ENCODE measurements around the gene ZNF335. TPM values are rescaled to one million over a fixed set of nuclear protein-coding genes. Genes with fewer than 3 reads are reported as not detected.
A peak's percentile ranks its signal among the peaks of the same experiment; 100 is the strongest.

Gene ZNF335, protein sequence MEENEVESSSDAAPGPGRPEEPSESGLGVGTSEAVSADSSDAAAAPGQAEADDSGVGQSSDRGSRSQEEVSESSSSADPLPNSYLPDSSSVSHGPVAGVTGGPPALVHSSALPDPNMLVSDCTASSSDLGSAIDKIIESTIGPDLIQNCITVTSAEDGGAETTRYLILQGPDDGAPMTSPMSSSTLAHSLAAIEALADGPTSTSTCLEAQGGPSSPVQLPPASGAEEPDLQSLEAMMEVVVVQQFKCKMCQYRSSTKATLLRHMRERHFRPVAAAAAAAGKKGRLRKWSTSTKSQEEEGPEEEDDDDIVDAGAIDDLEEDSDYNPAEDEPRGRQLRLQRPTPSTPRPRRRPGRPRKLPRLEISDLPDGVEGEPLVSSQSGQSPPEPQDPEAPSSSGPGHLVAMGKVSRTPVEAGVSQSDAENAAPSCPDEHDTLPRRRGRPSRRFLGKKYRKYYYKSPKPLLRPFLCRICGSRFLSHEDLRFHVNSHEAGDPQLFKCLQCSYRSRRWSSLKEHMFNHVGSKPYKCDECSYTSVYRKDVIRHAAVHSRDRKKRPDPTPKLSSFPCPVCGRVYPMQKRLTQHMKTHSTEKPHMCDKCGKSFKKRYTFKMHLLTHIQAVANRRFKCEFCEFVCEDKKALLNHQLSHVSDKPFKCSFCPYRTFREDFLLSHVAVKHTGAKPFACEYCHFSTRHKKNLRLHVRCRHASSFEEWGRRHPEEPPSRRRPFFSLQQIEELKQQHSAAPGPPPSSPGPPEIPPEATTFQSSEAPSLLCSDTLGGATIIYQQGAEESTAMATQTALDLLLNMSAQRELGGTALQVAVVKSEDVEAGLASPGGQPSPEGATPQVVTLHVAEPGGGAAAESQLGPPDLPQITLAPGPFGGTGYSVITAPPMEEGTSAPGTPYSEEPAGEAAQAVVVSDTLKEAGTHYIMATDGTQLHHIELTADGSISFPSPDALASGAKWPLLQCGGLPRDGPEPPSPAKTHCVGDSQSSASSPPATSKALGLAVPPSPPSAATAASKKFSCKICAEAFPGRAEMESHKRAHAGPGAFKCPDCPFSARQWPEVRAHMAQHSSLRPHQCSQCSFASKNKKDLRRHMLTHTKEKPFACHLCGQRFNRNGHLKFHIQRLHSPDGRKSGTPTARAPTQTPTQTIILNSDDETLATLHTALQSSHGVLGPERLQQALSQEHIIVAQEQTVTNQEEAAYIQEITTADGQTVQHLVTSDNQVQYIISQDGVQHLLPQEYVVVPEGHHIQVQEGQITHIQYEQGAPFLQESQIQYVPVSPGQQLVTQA (N-terminal part only)
- total RNA-seq: 10 to 100 TPM; 12.6 to 13.7 TPM
- long read RNA-seq, donor 1, partial matches to known transcripts: 5 of 5 reads
- long read RNA-seq, donor 1, other reads (novel, unspliced or antisense): 0 of 5 reads
- long read RNA-seq, donor 2, partial matches to known transcripts: 4 of 7 reads
- long read RNA-seq, donor 2, other reads (novel, unspliced or antisense): 3 of 7 reads

DNA sequence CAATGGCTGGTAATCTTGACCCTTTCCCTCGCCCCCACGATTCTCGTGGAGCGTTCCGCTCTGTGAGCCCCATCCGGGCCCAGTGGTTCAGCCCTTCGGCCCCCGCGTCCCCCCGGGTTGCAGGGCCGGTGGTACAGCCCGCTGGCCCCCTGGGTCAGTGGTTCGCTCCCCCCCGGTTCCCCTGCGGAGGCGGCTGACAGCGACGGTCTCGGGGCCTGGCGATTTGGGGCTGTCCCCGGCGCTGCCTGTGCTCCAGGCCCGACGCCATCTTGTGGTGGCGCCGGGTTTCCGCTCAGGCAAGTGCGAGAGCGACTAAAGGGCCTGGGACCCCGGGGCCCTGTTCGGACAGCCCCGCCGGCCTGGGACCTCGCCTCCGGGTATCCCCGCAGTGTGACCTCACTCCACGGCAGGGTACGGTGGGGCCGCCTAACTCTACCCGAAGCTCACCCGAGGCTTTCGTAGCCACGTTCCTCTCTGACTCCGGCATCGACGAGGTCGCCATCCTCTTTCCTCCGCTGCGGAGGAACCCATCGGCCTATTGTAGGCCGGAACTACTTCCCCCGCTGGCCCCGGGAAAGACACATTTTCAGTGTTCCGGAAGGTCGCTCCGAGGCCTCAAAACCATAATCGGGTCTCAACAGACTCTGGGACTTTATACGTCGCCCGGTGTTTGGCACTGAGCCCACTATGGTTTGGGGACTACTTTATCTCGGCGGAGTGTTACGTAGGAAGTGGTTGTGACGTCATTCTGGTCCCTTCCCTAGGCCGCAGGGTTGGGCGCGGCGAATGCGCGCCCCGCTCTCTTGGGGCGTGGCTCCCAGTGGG lies at the start of gene ZNF335:
Gene ZNF335 (minus strand): TSS at position 529 of the 825 bp plus-strand sequence. CDS start 793 bp downstream, outside the sequence.
- DNase-seq (ENCODE audit: low spot score): peak; percentile 99
- intact Hi-C loops (cut with DNase I): no loop called here

DNA sequence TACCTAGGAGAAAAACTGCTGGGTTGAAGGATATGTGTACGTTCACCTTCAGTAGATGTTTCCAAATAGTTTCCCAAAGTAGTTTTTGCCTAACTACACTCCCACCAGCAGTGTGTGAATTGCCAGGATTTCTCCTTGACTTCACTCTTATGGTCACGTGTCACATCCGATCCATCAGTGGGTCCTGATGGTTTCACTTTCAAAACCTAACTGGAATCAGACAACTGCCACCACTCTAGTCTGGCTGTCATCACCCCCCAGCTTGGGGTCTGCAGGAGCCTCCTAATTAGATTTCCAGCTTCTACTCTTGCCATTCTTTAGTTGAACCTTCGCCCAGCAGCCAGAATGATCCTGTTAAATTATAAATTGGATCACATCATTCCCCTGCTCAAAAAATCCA lies 48.6 kb upstream of the ZNF335 start:
- intact Hi-C loops (cut with DNase I): no loop called here
- DNase-seq (ENCODE audit: low spot score): no peak

DNA sequence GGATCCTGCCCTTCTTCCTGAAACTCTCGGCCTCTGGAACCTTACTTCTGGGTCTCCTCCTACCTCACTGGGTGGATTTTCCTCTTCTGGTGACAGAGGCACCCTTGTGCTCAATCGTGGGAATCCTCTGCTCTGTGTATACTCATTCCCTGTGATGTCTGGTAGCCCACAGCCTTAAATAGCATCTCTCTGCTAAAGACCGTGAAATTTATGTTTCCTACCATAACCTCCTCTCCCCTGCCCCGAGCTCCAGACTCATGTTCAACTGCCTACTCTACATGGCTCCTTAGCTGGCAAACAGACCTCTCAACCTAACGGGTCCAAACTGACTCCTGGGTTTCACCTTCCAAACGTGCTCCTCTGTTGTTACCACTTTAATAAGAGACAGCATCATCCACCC lies 46.6 kb upstream of the ZNF335 start:
- DNase-seq (ENCODE audit: low spot score): no peak
- intact Hi-C loops (cut with DNase I): loop anchor here in 1 of 2 donors (10.0 kb wide), 1 partner anchor 156 kb away; no protein-coding TSS in a partner anchor

DNA sequence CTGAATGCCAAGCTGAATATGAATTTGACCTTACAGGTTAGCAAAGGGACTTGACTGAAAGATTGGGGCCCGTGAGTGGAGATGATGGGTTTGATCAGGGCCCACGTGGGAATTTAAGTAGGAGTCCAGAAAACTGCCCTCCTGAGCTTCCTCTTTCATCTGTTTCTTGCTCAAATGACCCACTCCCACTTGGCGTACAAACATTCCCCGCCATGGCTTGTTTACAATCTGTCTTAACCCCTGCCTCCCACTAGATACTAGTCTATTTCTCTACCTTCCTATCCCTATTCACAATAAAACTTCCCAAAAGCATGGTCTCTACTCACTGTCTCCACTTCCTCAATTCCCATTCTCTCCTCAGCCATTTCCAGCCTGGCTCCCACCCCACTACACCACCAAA lies 46.1 kb upstream of the ZNF335 start:
- intact Hi-C loops (cut with DNase I): loop anchor here in 1 of 2 donors (10.0 kb wide), 1 partner anchor 157 kb away; no protein-coding TSS in a partner anchor
- DNase-seq (ENCODE audit: low spot score): no peak

DNA sequence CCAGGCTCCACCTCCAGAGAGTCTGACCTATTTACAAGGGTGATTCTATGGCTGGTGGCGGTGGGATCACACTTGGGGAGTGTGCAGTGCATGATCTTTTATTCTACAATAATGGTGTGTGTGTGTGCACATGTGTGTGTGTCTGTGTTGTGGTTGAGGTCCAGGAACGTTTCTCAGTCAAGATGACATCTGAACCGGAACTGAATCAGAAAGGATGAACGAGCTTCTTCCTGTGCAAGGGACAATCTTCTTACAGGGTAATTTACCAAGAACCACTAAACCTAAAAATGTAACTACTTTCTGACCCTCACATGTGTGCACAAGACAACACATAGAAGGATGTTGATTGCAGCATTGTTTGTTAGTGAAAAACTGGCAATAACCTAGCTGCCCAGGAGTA lies 45.3 kb upstream of the ZNF335 start:
- no peak for DNase-seq (ENCODE audit: low spot score)
- intact Hi-C loops (cut with DNase I): loop anchor here in 1 of 2 donors (10.0 kb wide), 1 partner anchor 158 kb away; no protein-coding TSS in a partner anchor

DNA sequence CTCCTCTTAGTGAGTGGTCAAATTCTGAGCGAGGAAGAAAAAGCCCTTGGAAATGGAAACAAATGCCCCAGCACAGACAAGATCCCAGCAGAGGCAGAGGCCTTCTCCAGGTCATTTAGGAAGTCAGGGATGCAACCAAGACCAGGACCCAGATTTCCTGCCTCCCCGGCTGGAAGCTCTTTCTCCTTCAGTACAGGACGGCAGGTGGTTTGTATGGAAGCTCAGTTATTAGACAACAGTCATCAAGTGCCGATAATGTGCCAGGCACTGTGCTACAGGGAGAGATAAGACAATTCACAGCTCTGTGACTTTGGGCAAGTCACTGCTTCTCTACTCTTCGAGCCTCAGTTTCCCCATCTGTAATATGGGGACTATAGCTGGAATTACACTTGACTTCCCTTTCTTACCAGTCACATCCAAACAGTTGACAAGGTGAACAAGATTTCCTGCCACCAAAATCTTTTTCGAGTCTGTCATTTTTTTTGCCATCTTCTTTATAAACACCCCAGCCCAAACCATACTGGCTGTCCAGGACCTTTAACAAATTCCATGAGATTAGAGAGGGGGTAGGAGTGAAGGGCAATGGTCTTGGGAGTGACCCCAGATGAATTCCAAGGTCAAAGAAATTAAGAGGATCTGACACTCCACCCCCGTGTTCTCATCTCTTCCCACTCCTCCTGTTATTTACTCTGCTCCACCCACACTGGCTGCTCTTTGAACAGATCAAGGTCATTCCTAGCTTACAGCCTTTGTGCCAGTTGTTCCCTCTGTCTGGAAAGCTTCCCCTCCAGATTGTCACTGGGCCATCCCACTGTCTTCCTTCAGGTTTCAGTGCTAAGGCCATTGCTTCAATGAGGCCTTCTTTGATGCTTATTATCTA lies 42.8 kb upstream of the ZNF335 start:
- no peak for DNase-seq (ENCODE audit: low spot score)
- intact Hi-C loops (cut with DNase I): loop anchor here in 1 of 2 donors (10.0 kb wide), 1 partner anchor 160 kb away; no protein-coding TSS in a partner anchor

DNA sequence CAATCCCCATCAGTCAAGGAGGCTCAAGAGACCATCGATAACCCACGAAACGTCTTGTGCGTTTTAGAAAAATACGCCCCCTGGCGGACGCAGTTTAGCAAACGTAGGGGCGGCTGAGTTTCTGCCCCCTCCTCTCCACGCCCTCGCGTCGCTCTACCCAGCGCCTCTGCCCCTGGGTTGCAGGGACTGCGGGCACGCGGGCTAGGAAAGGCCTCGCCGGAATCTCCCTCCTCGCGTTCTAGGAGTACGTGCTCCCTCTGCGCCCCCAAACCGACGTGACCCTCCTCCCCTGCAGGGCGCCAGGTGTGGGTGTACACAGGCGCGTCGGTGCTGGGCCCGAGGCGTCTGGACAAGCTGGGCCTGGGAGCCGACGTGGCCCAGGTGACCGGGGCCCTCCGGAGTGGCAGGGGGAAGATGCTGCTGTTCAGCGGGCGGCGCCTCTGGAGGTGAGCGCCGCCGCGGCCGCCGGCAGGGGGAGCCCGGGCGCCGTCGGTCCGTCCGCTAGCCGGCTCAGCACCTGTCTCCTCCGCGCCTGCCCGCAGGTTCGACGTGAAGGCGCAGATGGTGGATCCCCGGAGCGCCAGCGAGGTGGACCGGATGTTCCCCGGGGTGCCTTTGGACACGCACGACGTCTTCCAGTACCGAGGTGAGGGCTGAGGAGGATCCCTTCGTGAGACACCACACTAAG lies 42.0 kb upstream of the ZNF335 start:
- no peak for DNase-seq (ENCODE audit: low spot score)
- intact Hi-C loops (cut with DNase I): loop anchor here in 1 of 2 donors (10.0 kb wide), 1 partner anchor 161 kb away; no protein-coding TSS in a partner anchor

DNA sequence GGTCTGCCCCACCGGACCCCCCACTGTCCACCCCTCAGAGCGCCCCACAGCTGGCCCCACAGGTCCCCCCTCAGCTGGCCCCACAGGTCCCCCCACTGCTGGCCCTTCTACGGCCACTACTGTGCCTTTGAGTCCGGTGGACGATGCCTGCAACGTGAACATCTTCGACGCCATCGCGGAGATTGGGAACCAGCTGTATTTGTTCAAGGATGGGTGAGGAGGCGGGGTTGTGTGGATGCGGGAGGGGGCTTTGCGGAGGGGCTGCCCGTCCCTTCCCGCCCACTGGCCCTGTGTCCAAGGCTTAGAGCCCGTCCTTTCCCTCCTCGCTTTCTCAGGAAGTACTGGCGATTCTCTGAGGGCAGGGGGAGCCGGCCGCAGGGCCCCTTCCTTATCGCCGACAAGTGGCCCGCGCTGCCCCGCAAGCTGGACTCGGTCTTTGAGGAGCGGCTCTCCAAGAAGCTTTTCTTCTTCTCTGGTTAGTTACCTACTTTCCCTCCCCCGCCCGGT lies 41.4 kb upstream of the ZNF335 start:
- intact Hi-C loops (cut with DNase I): loop anchor here in 1 of 2 donors (10.0 kb wide), 1 partner anchor 161 kb away; no protein-coding TSS in a partner anchor
- no peak for DNase-seq (ENCODE audit: low spot score)

DNA sequence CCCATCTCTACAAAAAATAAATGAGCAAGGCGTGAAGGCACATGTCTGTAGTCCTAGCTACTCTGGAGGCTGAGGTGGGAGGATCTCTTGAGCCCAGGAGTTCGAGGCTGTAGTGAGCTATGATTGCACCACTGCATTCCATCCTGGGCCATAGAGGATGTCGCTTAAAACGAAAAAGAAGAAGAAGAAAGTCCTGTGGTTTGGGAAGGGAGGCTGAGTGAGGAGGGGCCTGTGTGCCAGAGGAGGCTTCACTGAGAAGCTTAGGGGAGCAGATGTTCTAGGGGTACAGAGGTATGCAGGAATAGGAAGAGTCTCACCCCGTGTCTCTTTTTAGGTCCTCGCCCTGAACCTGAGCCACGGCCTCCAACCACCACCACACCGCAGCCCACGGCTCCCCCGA lies 40.9 kb upstream of the ZNF335 start:
- intact Hi-C loops (cut with DNase I): loop anchor here in 1 of 2 donors (10.0 kb wide), 1 partner anchor 162 kb away; no protein-coding TSS in a partner anchor
- DNase-seq (ENCODE audit: low spot score): no peak

DNA sequence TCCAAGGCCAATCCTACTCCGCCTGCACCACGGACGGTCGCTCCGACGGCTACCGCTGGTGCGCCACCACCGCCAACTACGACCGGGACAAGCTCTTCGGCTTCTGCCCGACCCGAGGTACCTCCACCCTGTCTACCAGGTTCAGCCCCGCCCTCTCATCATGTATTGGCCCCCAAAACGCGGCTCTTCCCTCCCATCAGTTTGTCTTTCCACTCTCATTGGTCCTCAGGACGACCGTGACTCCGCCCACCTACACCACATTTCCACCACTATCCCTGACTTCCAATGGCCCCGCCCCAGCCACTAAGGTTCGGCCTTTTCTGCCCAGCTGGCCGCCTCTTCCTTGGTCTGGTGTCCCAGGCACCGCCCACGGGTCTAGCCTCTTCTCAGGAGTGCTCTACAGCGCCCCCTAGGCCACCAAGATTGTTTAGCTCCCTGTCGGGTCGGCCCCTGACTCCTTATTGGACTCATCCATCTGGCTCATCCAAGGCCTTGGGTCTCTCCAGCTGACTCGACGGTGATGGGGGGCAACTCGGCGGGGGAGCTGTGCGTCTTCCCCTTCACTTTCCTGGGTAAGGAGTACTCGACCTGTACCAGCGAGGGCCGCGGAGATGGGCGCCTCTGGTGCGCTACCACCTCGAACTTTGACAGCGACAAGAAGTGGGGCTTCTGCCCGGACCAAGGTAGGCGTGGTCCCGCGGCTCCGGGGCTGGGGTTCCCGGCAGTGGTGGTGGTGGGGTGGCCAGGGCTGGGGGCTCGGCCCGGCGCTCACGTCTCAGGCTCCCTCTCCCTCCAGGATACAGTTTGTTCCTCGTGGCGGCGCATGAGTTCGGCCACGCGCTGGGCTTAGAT lies 39.9 kb upstream of the ZNF335 start:
- intact Hi-C loops (cut with DNase I): loop anchor here in 1 of 2 donors (10.0 kb wide), 1 partner anchor 163 kb away; no protein-coding TSS in a partner anchor
- DNase-seq (ENCODE audit: low spot score): peak; percentile 92

DNA sequence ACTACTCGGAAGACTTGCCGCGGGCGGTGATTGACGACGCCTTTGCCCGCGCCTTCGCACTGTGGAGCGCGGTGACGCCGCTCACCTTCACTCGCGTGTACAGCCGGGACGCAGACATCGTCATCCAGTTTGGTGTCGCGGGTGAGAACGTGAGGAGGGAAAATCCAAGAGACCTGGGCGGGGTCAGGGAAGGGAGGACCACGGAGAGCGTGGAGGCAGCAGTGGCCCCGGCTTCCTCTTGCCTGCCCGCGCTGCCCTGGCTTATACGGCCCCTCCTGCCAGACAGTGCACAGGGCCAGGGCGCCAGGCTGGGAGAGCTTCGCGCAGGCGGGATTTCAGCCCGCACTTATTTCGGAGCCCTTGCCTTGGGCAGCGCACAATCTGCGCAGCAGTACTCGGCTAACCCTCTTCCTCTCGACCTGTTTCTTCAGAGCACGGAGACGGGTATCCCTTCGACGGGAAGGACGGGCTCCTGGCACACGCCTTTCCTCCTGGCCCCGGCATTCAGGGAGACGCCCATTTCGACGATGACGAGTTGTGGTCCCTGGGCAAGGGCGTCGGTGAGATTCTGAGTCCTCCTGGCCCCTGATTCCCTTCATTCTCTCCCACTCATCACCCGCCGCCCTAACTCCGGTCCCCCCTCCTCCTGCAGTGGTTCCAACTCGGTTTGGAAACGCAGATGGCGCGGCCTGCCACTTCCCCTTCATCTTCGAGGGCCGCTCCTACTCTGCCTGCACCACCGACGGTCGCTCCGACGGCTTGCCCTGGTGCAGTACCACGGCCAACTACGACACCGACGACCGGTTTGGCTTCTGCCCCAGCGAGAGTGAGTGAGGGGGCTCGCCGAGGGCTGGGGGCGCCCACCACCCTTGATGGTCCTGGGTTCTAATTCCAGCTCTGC lies 38.7 kb upstream of the ZNF335 start:
- no peak for DNase-seq (ENCODE audit: low spot score)
- intact Hi-C loops (cut with DNase I): loop anchor here in 1 of 2 donors (10.0 kb wide), 1 partner anchor 164 kb away; no protein-coding TSS in a partner anchor

DNA sequence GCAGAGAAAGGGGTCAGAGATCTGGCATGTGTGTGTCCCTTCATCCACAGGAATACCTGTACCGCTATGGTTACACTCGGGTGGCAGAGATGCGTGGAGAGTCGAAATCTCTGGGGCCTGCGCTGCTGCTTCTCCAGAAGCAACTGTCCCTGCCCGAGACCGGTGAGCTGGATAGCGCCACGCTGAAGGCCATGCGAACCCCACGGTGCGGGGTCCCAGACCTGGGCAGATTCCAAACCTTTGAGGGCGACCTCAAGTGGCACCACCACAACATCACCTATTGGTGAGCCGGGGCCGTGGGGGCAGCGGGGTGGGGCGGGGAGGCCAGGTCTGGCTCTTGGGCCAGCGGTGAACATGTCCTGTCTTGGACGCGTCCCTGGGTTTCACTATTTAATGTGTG lies 37.8 kb upstream of the ZNF335 start:
- DNase-seq (ENCODE audit: low spot score): no peak
- intact Hi-C loops (cut with DNase I): loop anchor here in 1 of 2 donors (10.0 kb wide), 1 partner anchor 165 kb away; no protein-coding TSS in a partner anchor

DNA sequence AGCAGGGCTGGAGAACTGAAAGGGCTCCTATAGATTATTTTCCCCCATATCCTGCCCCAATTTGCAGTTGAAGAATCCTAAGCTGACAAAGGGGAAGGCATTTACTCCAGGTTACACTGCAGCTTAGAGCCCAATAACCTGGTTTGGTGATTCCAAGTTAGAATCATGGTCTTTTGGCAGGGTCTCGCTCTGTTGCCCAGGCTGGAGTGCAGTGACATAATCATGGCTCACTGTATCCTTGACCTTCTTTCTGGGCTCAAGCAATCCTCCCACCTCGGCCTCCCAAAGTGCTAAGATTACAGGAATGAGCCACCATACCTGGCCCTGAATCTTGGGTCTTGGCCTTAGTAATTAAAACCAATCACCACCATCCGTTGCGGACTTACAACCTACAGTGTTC lies 35.7 kb upstream of the ZNF335 start:
- intact Hi-C loops (cut with DNase I): no loop called here

DNA sequence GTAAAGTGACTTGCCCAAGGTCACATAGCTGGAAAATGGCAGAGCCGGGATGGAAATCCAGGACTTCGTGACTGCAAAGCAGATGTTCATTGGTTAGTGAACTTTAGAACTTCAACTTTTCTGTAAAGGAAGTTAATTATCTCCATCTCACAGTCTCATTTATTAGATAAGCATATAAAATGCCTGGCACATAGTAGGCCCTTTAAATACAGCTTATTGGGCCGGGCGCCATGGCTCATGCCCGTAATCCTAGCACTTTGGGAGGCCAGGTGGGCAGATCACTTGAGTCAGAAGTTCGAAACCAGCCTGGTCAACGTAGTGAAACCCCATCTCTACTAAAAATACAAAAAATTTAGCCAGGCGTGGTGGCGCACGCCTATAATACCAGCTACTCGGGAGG lies 35.0 kb upstream of the ZNF335 start:
- no peak for DNase-seq (ENCODE audit: low spot score)
- intact Hi-C loops (cut with DNase I): no loop called here

More for the DNA sequence above, 35.7 kb upstream of the ZNF335 start:
- DNase-seq (ENCODE audit: low spot score): no peak

Measured in posterior vena cava (tissue), 2 donors.